ENCODE data around the gene EML5.
A peak's percentile ranks its signal among the peaks of the same experiment; 100 is the strongest.

Gene EML5

DNA sequence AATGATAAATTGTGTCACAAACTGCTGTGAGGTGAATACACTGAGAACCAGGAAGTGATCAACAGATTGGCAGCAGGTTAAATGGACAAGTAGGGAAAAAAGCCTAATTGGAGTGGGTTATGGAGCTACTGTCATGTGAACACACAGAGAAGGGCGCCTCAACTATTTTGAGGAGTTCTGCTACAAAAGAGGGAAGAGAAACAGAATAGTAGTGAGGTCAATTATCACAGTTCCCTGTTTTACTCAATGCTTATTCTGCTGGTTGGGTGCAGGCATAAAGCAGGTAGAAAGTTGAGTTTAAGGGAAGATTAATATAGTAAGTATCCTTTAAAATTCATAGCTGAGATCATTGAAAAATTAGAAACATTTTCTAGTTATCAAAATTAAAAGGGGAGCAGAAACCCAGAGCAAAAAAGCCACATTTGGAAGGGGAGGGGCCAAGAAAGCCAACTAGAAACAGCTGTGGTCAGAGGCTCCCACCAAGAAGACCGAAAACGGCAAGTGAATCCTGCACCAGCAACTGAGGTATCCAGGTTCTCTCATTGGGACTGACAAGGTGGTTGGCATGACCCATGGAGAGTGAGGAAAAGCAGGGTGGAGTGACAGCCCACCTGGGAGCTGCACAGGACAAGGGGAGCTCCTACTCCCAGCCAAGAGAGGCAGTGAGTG, 124.2 kb downstream of the EML5 start:
- TF ChIP-seq CREB1 (IDR thresholded peaks at IDR 0.05; ENCODE audit: low read depth) (no peak), TCF12 (IDR thresholded peaks at IDR 0.05; ENCODE audit: low read depth) (no peak), YY1 (IDR thresholded peaks at IDR 0.05; ENCODE audit: low read depth) (no peak), ZBTB7A (IDR thresholded peaks at IDR 0.05; ENCODE audit: low read depth) (no peak), TEAD4 (IDR thresholded peaks at IDR 0.05) (no peak), FOXM1 (IDR thresholded peaks at IDR 0.05; ENCODE audit: borderline replicate concordance, low read depth) (no peak), EGR1 (IDR thresholded peaks at IDR 0.05) (no peak), TAF1 (IDR thresholded peaks at IDR 0.05; ENCODE audit: low read depth) (no peak)
- TF ChIP-seq, protein P1, sequence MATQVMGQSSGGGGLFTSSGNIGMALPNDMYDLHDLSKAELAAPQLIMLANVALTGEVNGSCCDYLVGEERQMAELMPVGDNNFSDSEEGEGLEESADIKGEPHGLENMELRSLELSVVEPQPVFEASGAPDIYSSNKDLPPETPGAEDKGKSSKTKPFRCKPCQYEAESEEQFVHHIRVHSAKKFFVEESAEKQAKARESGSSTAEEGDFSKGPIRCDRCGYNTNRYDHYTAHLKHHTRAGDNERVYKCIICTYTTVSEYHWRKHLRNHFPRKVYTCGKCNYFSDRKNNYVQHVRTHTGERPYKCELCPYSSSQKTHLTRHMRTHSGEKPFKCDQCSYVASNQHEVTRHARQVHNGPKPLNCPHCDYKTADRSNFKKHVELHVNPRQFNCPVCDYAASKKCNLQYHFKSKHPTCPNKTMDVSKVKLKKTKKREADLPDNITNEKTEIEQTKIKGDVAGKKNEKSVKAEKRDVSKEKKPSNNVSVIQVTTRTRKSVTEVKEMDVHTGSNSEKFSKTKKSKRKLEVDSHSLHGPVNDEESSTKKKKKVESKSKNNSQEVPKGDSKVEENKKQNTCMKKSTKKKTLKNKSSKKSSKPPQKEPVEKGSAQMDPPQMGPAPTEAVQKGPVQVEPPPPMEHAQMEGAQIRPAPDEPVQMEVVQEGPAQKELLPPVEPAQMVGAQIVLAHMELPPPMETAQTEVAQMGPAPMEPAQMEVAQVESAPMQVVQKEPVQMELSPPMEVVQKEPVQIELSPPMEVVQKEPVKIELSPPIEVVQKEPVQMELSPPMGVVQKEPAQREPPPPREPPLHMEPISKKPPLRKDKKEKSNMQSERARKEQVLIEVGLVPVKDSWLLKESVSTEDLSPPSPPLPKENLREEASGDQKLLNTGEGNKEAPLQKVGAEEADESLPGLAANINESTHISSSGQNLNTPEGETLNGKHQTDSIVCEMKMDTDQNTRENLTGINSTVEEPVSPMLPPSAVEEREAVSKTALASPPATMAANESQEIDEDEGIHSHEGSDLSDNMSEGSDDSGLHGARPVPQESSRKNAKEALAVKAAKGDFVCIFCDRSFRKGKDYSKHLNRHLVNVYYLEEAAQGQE (IDR thresholded peaks at IDR 0.05; ENCODE audit: low read depth) = no peak
- TF ChIP-seq, protein P2, sequence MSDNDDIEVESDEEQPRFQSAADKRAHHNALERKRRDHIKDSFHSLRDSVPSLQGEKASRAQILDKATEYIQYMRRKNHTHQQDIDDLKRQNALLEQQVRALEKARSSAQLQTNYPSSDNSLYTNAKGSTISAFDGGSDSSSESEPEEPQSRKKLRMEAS (IDR thresholded peaks at IDR 0.05) = no peak

GRCh38 chr14:88667555-88668273, 125.0 kb downstream of the EML5 start:
- TF ChIP-seq, protein P2 (IDR thresholded peaks at IDR 0.05) = no peak
- TF ChIP-seq EGR1 (IDR thresholded peaks at IDR 0.05) = no peak
- TF ChIP-seq ZBTB7A (IDR thresholded peaks at IDR 0.05; ENCODE audit: low read depth) = no peak
- peak; percentile 85 for TF ChIP-seq RAD21 (IDR thresholded peaks at IDR 0.05; ENCODE audit: low read depth)

DNA sequence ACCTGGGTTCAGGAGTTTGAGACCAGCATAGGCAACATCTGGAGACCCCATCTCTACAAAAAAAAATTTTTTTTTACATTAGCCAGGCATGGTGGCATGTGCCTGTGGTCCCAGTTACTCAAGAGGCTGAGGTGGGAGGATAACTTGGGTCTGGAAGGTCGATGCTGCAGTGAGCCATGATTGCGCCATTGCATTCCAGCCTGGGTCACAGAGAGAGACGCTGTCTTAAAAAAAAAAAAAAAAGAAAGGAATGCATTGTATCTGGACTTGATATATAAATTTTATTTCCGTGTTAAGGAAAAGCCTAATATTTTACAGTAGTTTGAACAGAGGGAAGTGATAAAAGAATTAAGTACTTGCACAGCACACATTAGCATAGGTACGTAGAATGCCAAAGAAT, 132.7 kb downstream of the EML5 start:
- TF ChIP-seq, protein P1 (IDR thresholded peaks at IDR 0.05; ENCODE audit: low read depth) = no peak
- no peak for TF ChIP-seq NFIC (IDR thresholded peaks at IDR 0.05)
- TF ChIP-seq EGR1 (IDR thresholded peaks at IDR 0.05) = no peak
- TF ChIP-seq RAD21 (IDR thresholded peaks at IDR 0.05; ENCODE audit: low read depth) = no peak
- no peak for TF ChIP-seq TAF1 (IDR thresholded peaks at IDR 0.05; ENCODE audit: low read depth)
- no peak for TF ChIP-seq YY1 (IDR thresholded peaks at IDR 0.05; ENCODE audit: low read depth)

- TF ChIP-seq RAD21 (IDR thresholded peaks at IDR 0.05; ENCODE audit: low read depth) (no peak), EGR1 (IDR thresholded peaks at IDR 0.05) (no peak)
Observed at GRCh38 chr14:88639221-88639620, 153.5 kb downstream of the EML5 start.

- TF ChIP-seq ZBTB7A (IDR thresholded peaks at IDR 0.05; ENCODE audit: low read depth) = no peak
- TF ChIP-seq, protein P3, sequence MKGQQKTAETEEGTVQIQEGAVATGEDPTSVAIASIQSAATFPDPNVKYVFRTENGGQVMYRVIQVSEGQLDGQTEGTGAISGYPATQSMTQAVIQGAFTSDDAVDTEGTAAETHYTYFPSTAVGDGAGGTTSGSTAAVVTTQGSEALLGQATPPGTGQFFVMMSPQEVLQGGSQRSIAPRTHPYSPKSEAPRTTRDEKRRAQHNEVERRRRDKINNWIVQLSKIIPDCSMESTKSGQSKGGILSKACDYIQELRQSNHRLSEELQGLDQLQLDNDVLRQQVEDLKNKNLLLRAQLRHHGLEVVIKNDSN (IDR thresholded peaks at IDR 0.05) = no peak
- TF ChIP-seq CREB1 (IDR thresholded peaks at IDR 0.05; ENCODE audit: low read depth) = no peak
- TF ChIP-seq YY1 (IDR thresholded peaks at IDR 0.05; ENCODE audit: low read depth) = no peak
- no peak for TF ChIP-seq EP300 (IDR thresholded peaks at IDR 0.05; ENCODE audit: borderline replicate concordance)
- TF ChIP-seq TCF12 (IDR thresholded peaks at IDR 0.05; ENCODE audit: low read depth) = no peak
- no peak for TF ChIP-seq EGR1 (IDR thresholded peaks at IDR 0.05)
- no peak for TF ChIP-seq NFIC (IDR thresholded peaks at IDR 0.05)
- no peak for TF ChIP-seq CEBPB (IDR thresholded peaks at IDR 0.05)
- TF ChIP-seq FOXM1 (IDR thresholded peaks at IDR 0.05; ENCODE audit: borderline replicate concordance, low read depth) = no peak
- TF ChIP-seq, protein P1 (IDR thresholded peaks at IDR 0.05; ENCODE audit: low read depth) = no peak
- no peak for TF ChIP-seq TEAD4 (IDR thresholded peaks at IDR 0.05)
Observed at GRCh38 chr14:88632512-88632911, 160.2 kb downstream of the EML5 start.

Measured in Ishikawa (cell line).